ENCODE results near the gene WDPCP. TPM values are rescaled to one million over a fixed set of nuclear protein-coding genes. Genes with fewer than 3 reads are reported as not detected.

Gene WDPCP
- total RNA-seq, 1 experiment from 2014 or later: 15.2 TPM

DNA sequence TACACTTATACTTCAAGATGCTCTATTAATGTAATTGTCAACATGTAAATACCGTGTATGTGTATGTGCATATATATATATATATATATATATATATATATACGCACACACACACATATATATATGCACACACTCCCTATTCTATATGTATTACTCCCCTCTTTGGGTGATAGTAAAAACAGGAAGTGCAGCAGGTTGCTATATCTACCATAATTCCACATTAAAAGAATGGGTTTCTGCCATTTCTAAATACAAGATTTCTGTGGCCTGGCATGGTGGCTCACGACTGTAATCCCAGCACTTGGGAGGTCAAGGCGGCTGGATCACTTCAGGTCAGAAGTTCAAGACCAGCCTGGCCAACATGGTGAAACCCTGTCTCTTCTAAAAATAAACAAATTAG is 460.7 kb downstream of the WDPCP start:
- Histone ChIP-seq H3K9me2 (ENCODE audit: insufficient read depth) (no peaks in the 10 kb centered on the region), H3K36me3 (ENCODE audit: low read depth) (no peaks in the 10 kb centered on the region), H3K4me1 (replicated peaks; ENCODE audit: insufficient read depth) (peaks cover 9% of the 10 kb centered on the region), H3K9me3 (ENCODE audit: insufficient read depth, low read depth) (peaks cover 4% of the 10 kb centered on the region; the same call in 1 of the 2 replicates), H3F3A (ENCODE audit: insufficient read depth, low read depth) (no peaks in the 10 kb centered on the region), H3K27ac (no peak overlapping the region), H4K20me1 (ENCODE audit: insufficient read depth) (no peaks in the 10 kb centered on the region), H2AFZ (no peak overlapping the region), H3K27me3 (ENCODE audit: insufficient read depth, low read depth) (no peaks in the 10 kb centered on the region), H3K79me2 (ENCODE audit: low read depth) (no peaks in the 10 kb centered on the region), H3K4me2 (no peak overlapping the region), H3K4me3 (no peak overlapping the region)
- DNase-seq: no peak
- no peak for TF ChIP-seq EZH2 (IDR thresholded peaks at IDR 0.05; ENCODE audit: low read depth)
- TF ChIP-seq, protein P1, sequence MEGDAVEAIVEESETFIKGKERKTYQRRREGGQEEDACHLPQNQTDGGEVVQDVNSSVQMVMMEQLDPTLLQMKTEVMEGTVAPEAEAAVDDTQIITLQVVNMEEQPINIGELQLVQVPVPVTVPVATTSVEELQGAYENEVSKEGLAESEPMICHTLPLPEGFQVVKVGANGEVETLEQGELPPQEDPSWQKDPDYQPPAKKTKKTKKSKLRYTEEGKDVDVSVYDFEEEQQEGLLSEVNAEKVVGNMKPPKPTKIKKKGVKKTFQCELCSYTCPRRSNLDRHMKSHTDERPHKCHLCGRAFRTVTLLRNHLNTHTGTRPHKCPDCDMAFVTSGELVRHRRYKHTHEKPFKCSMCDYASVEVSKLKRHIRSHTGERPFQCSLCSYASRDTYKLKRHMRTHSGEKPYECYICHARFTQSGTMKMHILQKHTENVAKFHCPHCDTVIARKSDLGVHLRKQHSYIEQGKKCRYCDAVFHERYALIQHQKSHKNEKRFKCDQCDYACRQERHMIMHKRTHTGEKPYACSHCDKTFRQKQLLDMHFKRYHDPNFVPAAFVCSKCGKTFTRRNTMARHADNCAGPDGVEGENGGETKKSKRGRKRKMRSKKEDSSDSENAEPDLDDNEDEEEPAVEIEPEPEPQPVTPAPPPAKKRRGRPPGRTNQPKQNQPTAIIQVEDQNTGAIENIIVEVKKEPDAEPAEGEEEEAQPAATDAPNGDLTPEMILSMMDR (conservative IDR thresholded peaks at IDR 0.05): no peak
- BruUV-seq (replicated peaks): no TSS peak
- intact Hi-C loops (cut with micrococcal nuclease; ENCODE audit: unreplicated experiment): no loop called here
- POLR2A ChIA-PET (ENCODE audit: unreplicated experiment): no interaction called here
- CTCF ChIA-PET: no interaction called here

DNA sequence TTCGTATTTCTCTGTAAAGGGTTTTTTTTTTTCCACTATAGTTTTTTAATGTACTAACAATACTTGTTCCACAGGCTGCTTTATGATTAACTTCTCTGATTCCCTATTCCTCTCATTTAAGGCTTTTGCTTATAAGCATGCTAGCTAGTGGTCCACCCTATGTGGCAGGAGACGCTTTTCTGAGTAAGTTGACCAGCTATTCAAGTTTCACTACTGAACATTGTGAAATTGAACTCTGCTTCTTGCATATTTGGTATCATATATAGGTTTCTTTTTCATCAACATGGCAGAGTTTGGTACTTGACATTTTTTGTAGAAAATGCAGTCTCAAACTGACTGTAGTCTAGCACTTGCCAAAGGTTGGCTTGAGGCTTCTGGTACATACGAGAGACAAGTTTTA is 463.4 kb downstream of the WDPCP start:
- H3K9me2 ChIP-seq (ENCODE audit: insufficient read depth): no peaks in the 10 kb centered on the region
- ChIA-PET CTCF (no interaction called here), POLR2A (ENCODE audit: unreplicated experiment) (no interaction called here)
- no peak for TF ChIP-seq EZH2 (IDR thresholded peaks at IDR 0.05; ENCODE audit: low read depth)
- TF ChIP-seq, protein P1 (conservative IDR thresholded peaks at IDR 0.05): no peak
- intact Hi-C loops (cut with micrococcal nuclease; ENCODE audit: unreplicated experiment): no loop called here
- no peaks in the 10 kb centered on the region for H3K79me2 ChIP-seq (ENCODE audit: low read depth)
- no peaks in the 10 kb centered on the region for H3F3A ChIP-seq (ENCODE audit: insufficient read depth, low read depth)
- no peak overlapping the region for H2AFZ ChIP-seq
- no peaks in the 10 kb centered on the region for H3K27me3 ChIP-seq (ENCODE audit: insufficient read depth, low read depth)
- H3K36me3 ChIP-seq (ENCODE audit: low read depth): no peaks in the 10 kb centered on the region
- H3K9me3 ChIP-seq (ENCODE audit: insufficient read depth, low read depth): no peaks in the 10 kb centered on the region
- no peak for DNase-seq
- H3K27ac ChIP-seq: no peak overlapping the region
- H3K4me3 ChIP-seq: no peak overlapping the region
- H4K20me1 ChIP-seq (ENCODE audit: insufficient read depth): no peaks in the 10 kb centered on the region
- no TSS peak for BruUV-seq (replicated peaks)
- H3K4me1 ChIP-seq (replicated peaks; ENCODE audit: insufficient read depth): peaks cover 9% of the 10 kb centered on the region
- H3K4me2 ChIP-seq: no peak overlapping the region

DNA sequence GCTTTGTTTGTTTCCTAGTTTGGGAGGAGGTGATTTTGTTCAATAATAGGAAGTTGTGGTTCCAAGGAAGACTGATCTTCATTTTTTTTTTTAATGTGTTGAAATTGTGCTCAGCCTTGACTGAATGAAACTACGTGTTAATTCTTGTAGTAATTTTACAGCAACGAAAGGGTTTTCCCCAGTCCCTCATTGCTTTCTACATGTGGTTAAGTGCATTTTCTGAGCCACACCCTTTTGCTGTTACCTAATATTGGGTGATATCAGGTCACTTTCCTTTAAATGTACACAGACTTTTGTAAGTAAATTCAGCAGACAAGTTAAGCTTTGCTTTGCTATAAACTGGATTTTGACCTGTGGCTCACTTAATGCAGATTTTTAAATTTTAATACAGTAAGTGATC is 464.1 kb downstream of the WDPCP start:
- DNase-seq: no peak
- BruUV-seq (replicated peaks): no TSS peak
- intact Hi-C loops (cut with micrococcal nuclease; ENCODE audit: unreplicated experiment): no loop called here
- H4K20me1 ChIP-seq (ENCODE audit: insufficient read depth): no peaks in the 10 kb centered on the region
- no peak overlapping the region for H3K4me3 ChIP-seq
- TF ChIP-seq, protein P1 (conservative IDR thresholded peaks at IDR 0.05): no peak
- no peak for TF ChIP-seq EZH2 (IDR thresholded peaks at IDR 0.05; ENCODE audit: low read depth)
- H3K9me2 ChIP-seq (ENCODE audit: insufficient read depth): no peaks in the 10 kb centered on the region
- ChIA-PET POLR2A (ENCODE audit: unreplicated experiment) (interaction anchor here (0.7 kb wide), 1 partner anchor 112 kb away, joined by 8 read pairs; no protein-coding TSS in a partner anchor), CTCF (no interaction called here)
- H3K36me3 ChIP-seq (ENCODE audit: low read depth): no peaks in the 10 kb centered on the region
- no peaks in the 10 kb centered on the region for H3K79me2 ChIP-seq (ENCODE audit: low read depth)
- peak overlapping the region; percentile 30; the same call in 1 of the 2 replicates for H3K4me2 ChIP-seq
- no peak overlapping the region for H2AFZ ChIP-seq
- H3K4me1 ChIP-seq (replicated peaks; ENCODE audit: insufficient read depth): peaks cover 9% of the 10 kb centered on the region
- H3K9me3 ChIP-seq (ENCODE audit: insufficient read depth, low read depth): no peaks in the 10 kb centered on the region
- H3K27ac ChIP-seq: no peak overlapping the region
- H3F3A ChIP-seq (ENCODE audit: insufficient read depth, low read depth): no peaks in the 10 kb centered on the region
- H3K27me3 ChIP-seq (ENCODE audit: insufficient read depth, low read depth): no peaks in the 10 kb centered on the region
